Endothelial cell of umbilical vein (primary cell): ENCODE data around the gene ACIN1. TPM values are rescaled to one million over a fixed set of nuclear protein-coding genes. Genes with fewer than 3 reads are reported as not detected.

Source experiments
- BruUV-seq: library from RNA; stranded (reverse); fragments of 400-500 nt; replicated peaks from 2 replicates; lab custom pipeline; 2021; lab: Mats Ljungman, UMichigan
- CTCF ChIA-PET: fragments of 300-600, 350-600 bp; sonication (Branson Sonifier 250); formaldehyde crosslinking; loops from one replicate; lab custom pipeline; 2021; ENCODE audit warnings: antibody characterized with exemption, inconsistent platforms; lab: Charles Lee
- POLR2A ChIA-PET: fragments of 300-600, 350-600 bp; sonication (Branson Sonifier 250); formaldehyde crosslinking; loops from one replicate; lab custom pipeline; 2021; ENCODE audit warnings: antibody characterized with exemption, inconsistent platforms; lab: Charles Lee
- DNase-seq: peaks from one replicate; pipeline ENCODE4 v3.0.0-alpha.2; 2011; ENCODE audit warnings: low read depth, low spot score
- FAIRE-seq: peaks from 2 replicates; lab custom pipeline; 2011; peaks lifted over from hg19 to GRCh38; lab: Jason Lieb, UNC
- H2AFZ ChIP-seq: 2 replicates; pipeline ENCODE4 v1.6.0; 2012; ENCODE audit warnings: low read depth, low read length, control low read depth, inconsistent platforms
- H3K27ac ChIP-seq: 2 replicates; pipeline ENCODE4 v1.5.1; 2011; ENCODE audit warnings: low read depth, mild to moderate bottlenecking, control low read depth, low read length, moderate library complexity; ENCODE audit not compliant: insufficient read depth
- H3K27me3 ChIP-seq, 2 experiments: 2 replicates each; pipeline versions ENCODE4 v1.6.0 to v1.6.1; 2011; ENCODE audit warnings: low read length in 2 of 2, mixed read lengths in 1 of 2; ENCODE audit not compliant: control insufficient read depth in 2 of 2, insufficient read depth in 2 of 2
- H3K36me3 ChIP-seq, 2 experiments: 2 replicates in 1 of 2; 3 replicates in 1 of 2; pipeline ENCODE4 v1.5.1; 2011; ENCODE audit warnings: low read length in 2 of 2, mild to moderate bottlenecking in 1 of 2, moderate library complexity in 1 of 2; ENCODE audit not compliant: control insufficient read depth in 2 of 2, insufficient read depth in 2 of 2; ENCODE audit errors: extremely low read depth in 1 of 2
- H3K4me1 ChIP-seq: 3 replicates; pipeline ENCODE4 v1.5.1; 2011; ENCODE audit warnings: mild to moderate bottlenecking, low read length; ENCODE audit not compliant: control insufficient read depth, insufficient read depth; ENCODE audit errors: extremely low read depth
- H3K4me2 ChIP-seq: 2 replicates; pipeline ENCODE4 v1.6.1; 2011; ENCODE audit warnings: low read length, control low read depth, mixed read lengths; ENCODE audit not compliant: insufficient read depth
- H3K4me3 ChIP-seq, 3 experiments: fragments of 200-600 bp in 1 of 3; sonication (generic), shearing (Covaris generic) in 1 of 3; replicated peaks in 1 of 3; 2 replicates each; pipeline ENCODE4 v1.5.1; 2011 to 2016; ENCODE audit warnings: control low read depth in 3 of 3, low read length in 3 of 3, mild to moderate bottlenecking in 2 of 3, inconsistent platforms in 1 of 3, low read depth in 1 of 3, moderate library complexity in 1 of 3; ENCODE audit not compliant: insufficient read depth in 1 of 3
- H3K79me2 ChIP-seq: 2 replicates; pipeline ENCODE4 v1.6.0; 2012; ENCODE audit warnings: low read length, inconsistent platforms; ENCODE audit not compliant: control insufficient read depth, insufficient read depth
- H3K9ac ChIP-seq: replicated peaks from 2 replicates; pipeline ENCODE3; 2011; ENCODE audit warnings: low read length, control low read depth; ENCODE audit not compliant: insufficient read depth; ENCODE audit errors: extremely low read depth
- H3K9me1 ChIP-seq: replicated peaks from 3 replicates; pipeline ENCODE4 v1.6.0; 2011; ENCODE audit warnings: mild to moderate bottlenecking, low read length; ENCODE audit not compliant: control insufficient read depth, insufficient read depth; ENCODE audit errors: extremely low read depth
- H3K9me3 ChIP-seq: replicated peaks from 2 replicates; pipeline ENCODE4 v1.5.1; 2012; ENCODE audit warnings: low read length, inconsistent platforms; ENCODE audit not compliant: control insufficient read depth, insufficient read depth
- H4K20me1 ChIP-seq: replicated peaks from 2 replicates; pipeline ENCODE3; 2011; ENCODE audit warnings: mild to moderate bottlenecking, low read length; ENCODE audit not compliant: control insufficient read depth, insufficient read depth; ENCODE audit errors: extremely low read depth
- CTCF ChIP-seq, 2 donors: IDR thresholded peaks; 1 replicate in 1 of 2; 2 replicates in 1 of 2; pipeline ENCODE4 v1.5.1; 2011; ENCODE audit warnings: low read length in 2 of 2, mild to moderate bottlenecking in 2 of 2, moderate library complexity in 2 of 2, control low read depth in 1 of 2, inconsistent platforms in 1 of 2, low read depth in 1 of 2; ENCODE audit not compliant: insufficient read depth in 1 of 2; ENCODE audit errors: extremely low read depth in 1 of 2
- JUN ChIP-seq: IDR thresholded peaks from 2 replicates; pipeline ENCODE4 v1.6.1; 2011; ENCODE audit warnings: borderline replicate concordance, low read depth; ENCODE audit not compliant: insufficient read length, insufficient read depth
- POLR2A ChIP-seq: IDR thresholded peaks from 2 replicates; pipeline ENCODE4 v1.6.1; 2012; ENCODE audit warnings: low read depth, mild to moderate bottlenecking, control low read depth, low read length
- dilution Hi-C: fragments of 300-500 bp; cut with MboI; formaldehyde crosslinking; loops from one replicate; pipeline ENCODE4 v1.15.0; 2019; ENCODE audit warnings: low sequenced_read_pairs; ENCODE audit not compliant: extremely low pct_ligation_motif_present
- intact Hi-C: fragments of 100-400 bp; cut with micrococcal nuclease; formaldehyde crosslinking; loops from one replicate; pipeline ENCODE4 v1.10.0; 2022
- polyA plus RNA-seq, 4 experiments: library from polyadenylated mRNA; depleted of rRNA in 3 of 4; stranded (reverse) in 3 of 4; unstranded in 1 of 4; fragments of >200 nt; gene quantifications; 2 replicates each; pipeline versions ENCODE4 v1.2.1 to v1.2.3, GENCODE V29; 2011 to 2012; ENCODE audit warnings: missing spikeins in 1 of 4
- total RNA-seq: library from RNA; stranded (reverse); gene quantifications from 2 replicates; pipeline ENCODE4 v1.2.3, GENCODE V29; 2021

ACIN1 gene
- total and polyA plus RNA-seq, 2 donors (not counting 3 experiments of a cell fraction or from before 2014, with no cell fraction given), result 146 to 240 TPM

GRCh38 chr14:23097786-23098185 lies 2.9 kb upstream of the ACIN1 start:
- Histone ChIP-seq H2AFZ (no peak overlapping the region), H3K36me3 (peaks cover 5 to 14% of the 10 kb centered on the region in 2 experiments), H3K9me3 (no peaks in the 10 kb centered on the region), H3K27me3 (no peaks in the 10 kb centered on the region), H4K20me1 (peaks cover 2% of the 10 kb centered on the region), H3K4me2 (no peak overlapping the region), H3K4me1 (peaks cover 21% of the 10 kb centered on the region), H3K9ac (no peak overlapping the region), H3K27ac (no peak overlapping the region), H3K4me3 (no peak overlapping the region), H3K79me2 (peaks cover 49% of the 10 kb centered on the region), H3K9me1 (no peaks in the 10 kb centered on the region)
- CTCF ChIA-PET, result interaction anchor here (0.5 to 5.1 kb wide), 5 partner anchors 12 to 103 kb away, joined by 3 to 83 read pairs (median 6); no protein-coding TSS in a partner anchor
- intact Hi-C loops (no loop called here), dilution Hi-C loops (no loop called here)
- no TSS peak for BruUV-seq
- POLR2A ChIA-PET, result no interaction called here
- FAIRE-seq, result no peak
- TF ChIP-seq POLR2A (no peak), CTCF (IDR thresholded peaks at IDR 0.05; ENCODE audit: extremely low read depth in 1 of 2, insufficient read depth in 1 of 2, low read depth in 1 of 2, low read length in 2 of 2) (no peak), JUN (no peak)
- DNase-seq, result no peak
